NCI-H1694 treated with DMSO at 0.1 percent for 48 hours (cell line): ENCODE measurements around the gene FAM156A.
"Not testable (repeated sequence)": the region's sequence is repeated elsewhere in the genome, so short reads cannot be mapped to it uniquely, and the experiment has no call there.

Experiments used
- DNase-seq: peaks from one replicate; lab custom pipeline; 2025; lab: John Stamatoyannopoulos, UW

Gene FAM156A

DNA sequence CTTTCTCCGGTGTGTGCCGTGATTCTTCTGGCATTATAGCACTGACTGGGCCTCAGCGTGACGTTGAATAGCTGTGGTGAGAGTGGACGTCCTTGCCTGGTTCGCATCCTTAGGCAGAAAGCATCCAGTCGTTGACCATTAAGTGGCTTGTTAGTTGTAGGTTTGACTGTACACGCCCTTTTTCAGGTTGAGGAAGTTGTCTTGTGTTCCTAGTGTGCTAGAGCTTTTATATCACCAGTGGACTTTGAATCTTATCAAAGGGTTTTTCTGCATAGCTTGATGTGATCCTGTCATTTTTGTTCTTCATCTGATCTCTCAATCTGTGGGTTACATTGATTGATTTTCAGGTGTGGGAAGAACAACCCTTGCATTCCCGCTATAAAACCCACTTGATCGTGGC lies 52.8 kb downstream of the FAM156A start:
- not testable (repeated sequence) for DNase-seq
